RPMI8226 (cell line): ENCODE results near the gene LAMA4.

Experiments used
- DNase-seq: peaks from one replicate; pipeline ENCODE4 v3.0.0-alpha.2; 2015

Gene LAMA4

DNA sequence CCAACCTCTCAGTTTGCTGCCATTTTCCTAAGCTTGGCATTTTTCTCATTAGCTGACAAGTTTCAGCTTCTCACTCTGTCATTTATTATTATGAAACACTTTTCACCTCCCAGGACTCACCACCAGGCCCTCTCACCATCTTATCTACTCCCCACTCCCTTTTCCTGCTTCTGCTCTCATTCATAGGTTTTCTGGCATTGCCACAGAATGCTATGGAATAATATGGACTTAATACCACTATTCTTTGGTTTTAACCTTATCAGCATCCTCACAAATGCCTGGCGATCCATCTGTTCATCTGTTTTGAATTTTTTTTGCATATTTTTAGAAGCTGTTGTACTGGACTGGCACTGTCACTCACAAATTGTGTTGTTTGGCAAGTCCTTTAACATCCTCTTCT is 16.4 kb upstream of the LAMA4 start:
- DNase-seq, result no peak

DNA sequence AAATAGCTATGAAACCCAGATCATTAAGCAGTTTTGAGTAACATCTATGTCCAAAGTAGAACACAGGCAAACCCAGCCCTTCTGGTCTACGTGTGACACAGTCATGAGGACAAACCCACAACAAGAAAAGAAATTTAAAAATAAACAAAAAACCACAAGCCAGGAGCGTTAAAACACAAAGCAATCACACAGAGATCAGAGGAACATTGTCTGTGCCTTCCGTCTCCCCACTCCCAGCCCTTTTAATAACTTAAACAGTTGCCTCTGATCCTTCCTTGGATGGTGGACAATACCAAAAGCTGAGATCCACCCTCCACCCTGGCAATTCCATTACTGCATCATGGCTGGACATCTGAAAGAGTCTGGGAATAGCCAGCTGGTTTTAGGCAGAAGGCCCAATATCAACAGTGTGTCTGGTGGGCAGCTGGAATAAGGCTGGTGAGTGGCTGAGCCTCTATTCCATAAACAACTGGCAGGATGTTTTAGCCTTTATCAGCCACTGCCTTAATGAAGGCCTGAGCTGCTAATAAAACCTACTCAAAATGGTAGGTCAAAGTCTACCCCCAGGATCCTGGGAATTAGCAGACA is 15.7 kb upstream of the LAMA4 start:
- no peak for DNase-seq

DNA sequence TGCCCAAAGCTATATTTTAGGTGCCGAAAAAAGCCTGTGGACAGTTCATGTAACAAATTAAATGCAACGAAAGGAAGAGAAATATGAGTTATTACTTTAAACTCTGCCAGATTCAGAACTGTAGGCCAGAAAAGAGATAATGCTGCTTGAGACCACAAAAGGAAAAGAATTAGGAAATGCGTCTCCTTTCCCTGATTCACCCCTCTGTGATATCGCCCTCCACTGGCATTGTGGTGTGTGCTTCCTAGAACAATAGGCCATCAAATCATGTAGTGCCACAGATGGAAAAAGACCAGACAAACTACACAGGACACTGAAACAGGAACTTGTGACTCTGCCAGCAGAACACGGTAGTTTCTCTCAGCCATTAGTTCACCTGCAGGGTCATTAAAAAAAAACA is 14.7 kb upstream of the LAMA4 start:
- DNase-seq, result no peak

DNA sequence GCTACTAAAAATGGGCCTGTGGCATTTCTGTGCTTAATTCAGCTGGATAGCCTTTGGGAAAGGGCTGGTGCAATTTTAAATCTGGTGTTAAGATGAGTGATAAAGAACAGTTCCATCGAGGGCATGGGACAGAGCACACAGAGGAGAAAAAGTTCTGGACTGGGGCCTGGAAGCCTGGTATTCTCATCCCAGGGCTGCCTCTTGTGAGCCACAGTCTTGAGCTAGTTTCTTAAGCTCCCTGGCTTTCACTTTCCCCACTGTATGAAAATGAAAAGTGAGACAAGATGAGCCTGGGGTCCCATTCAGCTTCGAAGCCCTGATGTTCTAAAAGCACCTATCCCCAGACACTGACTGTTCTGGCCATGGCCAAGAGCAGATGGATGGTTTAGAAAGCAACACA is 14.3 kb upstream of the LAMA4 start:
- no peak for DNase-seq

DNA sequence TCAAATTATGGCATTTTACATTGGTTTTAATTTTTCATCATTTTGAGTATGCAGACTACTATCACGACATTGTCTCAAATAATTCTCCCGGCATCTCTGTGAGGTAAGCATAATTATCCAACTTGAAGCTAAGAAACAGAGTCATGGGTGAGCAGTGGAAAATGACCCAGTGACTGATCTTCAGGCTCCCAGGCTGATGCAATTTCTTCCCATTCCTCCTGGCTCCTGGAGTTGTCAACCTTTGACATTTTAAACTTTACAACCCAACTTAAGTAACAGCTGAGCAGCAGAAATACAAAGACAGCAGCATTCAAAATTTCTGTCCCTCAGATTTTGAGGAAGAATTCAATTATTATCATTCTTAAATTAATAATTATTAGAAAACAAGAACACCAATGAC is 13.7 kb upstream of the LAMA4 start:
- no peak for DNase-seq

DNA sequence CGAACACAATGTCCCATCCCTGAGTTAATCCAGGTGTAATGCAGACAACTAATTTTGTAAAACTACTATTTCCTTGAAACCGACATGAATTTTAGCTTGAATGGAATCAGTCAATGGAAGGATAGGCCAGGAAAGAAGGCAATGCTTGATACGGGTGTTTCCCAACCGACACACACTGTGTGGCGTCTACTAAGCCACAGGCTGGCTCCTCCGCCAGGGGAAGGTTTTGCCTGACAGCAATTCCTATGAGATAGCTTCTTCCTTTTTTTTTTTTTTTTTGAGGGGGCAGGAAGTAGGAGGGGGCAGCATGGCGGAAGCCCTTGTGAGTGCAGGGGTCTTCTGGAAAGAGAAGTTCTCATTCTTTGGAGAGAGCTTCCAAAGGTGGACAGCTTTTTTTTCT is 12.0 kb upstream of the LAMA4 start:
- DNase-seq, result no peak

DNA sequence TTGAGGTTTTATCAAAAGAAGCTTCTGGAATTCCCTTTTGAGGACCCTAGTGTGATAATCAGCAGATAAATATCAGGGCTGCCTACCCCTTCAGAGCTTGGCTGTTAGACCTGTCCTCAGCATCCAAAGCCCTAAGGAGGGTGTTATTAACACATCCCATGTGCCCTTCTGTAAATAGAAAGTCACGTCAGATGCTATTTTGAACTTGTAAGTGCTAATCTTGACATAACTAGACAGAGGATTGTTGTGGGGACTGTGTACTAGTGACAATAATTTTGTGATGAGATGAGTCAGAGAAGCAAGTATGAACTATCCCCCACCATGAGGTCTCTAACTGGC is 4.9 kb upstream of the LAMA4 start:
- DNase-seq, result no peak

DNA sequence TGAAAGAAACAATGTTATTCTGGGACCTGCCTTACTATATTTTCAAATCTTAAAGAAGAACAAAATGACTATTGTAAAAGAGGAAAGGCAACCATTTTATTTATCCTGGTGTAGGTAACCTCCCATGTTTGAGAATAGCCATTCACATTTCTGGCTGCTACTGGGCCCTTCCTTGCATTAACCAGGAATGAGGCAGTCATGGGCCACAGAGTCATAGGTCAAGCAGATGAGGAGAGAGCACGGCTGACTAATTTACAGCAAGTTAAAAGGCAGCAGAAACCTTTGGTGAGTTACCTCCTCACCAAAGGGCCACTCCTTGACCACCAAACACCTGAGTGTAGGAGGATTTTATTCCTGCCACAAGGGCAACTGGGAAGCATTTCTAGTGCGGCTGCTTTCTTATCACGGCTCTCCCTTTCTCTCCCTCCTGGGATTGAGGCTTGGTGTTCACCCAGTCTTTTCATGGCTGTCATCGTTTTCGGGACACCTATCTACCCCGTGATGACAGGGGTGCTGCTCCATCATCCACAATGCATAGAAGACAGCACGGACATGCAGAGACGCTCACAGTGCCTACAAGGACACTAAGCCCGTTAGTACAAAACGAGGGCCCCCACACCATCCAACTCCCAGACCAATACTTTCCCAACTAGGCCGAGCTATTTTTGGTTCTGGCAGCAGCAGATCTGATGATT is 4.4 kb upstream of the LAMA4 start:
- DNase-seq, result no peak

DNA sequence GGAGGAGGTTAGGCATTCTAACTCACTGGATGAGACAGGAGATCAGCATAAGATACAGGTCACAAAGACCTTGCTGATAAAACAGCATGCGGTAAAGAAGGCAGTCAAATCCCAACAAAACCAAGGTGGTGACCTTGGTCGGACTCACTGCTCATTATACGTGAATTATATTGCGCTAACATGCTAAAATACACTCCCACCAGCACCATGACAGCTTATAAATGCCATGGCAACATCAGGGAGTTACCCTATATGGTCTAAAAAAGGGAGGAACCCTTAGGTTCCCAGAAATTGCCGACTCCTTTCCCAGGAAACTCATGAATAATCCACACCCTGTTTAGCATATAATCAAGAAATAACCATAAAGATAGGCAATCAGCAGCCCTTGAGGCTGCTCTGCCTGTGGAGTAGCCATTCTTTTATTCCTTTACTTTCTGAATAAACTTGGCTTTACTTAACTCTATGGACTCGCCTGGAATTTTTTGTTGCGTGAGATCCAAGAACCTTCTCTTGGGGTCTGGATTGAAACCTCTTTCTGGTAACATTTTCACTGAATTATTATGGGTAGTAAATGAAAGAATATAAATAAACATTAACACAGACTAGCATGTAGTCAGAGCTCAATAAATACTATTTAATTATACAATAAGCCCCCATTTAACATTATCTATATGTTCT is 3.0 kb upstream of the LAMA4 start:
- no peak for DNase-seq

DNA sequence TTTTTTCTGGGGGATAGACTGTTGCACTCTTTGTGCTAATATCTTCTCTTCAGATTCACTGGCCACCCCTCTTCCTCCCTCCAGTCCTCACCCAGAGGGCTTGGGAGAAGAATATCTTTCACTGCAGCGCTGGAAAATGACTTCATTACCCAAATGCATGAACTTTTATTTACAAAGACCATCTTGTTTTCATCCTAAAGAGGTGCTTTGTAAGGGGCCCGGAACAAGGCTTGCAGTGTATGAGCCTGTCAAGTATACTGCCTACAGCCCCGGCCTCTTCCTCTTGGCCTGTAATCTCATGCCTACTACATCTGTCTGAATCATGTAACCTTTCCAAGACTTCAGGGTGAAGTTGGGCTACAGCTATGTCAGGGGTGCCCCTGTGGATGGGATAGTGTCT is 554 bp upstream of the LAMA4 start:
- DNase-seq, result no peak

DNA sequence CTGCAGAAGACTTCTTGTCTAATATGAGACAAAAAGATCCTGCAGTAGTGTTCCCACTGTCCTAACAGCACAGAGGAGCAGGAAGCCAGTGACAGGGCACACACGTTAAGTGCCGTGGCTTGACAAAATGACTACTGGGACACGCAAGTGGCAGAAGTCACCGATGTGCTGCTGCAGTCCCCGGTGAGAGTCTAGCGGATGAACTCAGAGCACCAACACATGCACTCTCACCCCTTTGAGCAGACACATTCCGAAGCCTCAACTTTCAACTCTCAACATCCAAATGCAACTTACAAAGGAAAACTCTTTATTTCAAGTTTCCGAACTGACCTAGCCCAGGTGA is 898 bp downstream of the LAMA4 start:
- no peak for DNase-seq

DNA sequence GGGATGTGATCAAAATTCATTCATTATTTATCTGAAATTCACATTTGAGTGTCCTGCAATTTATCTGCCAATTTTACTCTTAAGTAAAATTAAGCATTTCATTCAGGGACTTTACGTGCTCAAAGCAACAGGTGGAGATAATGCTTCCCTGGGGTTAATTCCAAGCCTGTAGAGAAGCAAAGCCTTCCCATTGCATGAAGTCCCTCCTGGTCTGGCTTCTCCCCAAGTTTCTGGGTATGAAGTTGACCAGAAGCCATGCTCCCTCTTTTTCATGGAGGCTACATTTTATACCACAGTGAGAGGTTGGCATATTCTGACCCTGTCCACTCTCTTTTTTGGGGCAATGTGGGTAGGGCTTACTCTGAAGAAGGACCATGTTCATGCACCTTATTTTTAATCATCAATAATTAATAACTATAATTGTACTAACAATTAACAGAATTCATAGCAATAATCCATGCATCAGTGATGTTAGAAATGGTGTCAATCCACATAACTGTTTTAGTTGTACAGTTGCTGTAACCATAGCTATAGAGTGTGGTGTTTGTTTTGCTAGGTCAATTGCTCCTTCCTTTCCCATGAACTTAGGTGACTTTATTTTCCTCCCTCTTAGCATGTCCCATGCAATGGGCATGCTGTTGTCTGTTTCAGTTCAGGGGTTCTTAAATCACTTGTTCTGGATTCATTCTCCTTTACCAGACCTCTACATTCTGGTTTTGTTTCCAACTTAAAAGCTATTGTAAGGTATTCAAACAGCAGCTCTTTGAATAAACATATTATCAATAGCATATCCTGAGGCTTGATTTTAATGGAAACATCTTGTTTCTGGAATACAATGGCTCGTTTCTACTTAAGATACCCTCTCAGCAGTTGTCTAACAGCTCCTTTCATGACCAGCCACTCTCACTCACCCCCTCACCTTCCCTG is 1.5 kb downstream of the LAMA4 start:
- no peak for DNase-seq

DNA sequence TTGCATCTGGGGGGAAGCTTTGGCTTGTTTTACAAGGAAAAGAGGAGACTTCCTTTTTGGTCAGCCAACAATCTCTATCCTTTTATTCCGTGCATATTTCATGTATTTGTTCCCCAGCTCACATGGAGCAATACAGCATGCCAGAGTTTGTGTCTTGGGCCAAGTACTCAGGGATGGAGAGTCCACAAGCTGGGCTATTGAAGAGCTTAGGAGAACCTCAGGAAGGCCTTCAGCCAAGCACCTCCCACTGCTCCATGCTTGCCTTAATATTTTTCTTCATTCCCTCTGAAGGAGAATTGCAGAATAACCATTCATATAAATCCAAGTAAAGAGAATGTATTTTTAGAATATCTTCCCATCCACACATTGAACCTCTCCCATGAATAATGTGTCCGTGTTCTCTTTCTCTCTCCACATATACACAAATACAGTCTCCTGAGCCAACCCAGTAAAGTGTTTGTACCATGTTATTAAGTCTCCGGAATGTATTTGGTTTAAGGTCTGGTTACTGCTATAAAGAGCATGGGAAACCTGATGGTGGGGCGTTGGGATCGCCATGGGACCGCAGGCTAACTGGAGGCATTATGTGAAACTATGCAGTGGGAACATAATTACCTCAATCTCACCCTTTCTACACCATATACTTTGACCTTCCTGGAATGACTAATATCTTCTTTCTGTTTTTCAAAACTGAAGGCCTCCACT is 3.0 kb downstream of the LAMA4 start:
- DNase-seq, result no peak

DNA sequence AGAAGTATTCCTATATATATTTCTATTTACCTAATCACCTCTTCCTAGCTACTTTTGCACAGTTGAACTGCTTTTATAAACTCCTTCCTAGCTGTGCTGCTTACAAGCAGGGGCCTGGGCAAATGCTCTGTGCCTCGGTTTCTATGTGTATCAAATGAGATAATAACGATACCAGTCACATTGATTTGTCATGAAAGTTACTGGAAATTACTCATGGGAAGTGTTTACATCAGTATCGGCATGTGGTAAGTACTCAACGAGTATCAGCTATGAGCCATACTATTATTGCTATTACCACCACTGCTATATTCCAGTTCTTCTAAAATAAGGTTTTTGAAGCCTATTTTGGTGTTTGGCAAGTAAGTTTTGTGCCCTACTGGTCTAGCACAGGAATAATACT is 4.9 kb downstream of the LAMA4 start:
- DNase-seq, result no peak

DNA sequence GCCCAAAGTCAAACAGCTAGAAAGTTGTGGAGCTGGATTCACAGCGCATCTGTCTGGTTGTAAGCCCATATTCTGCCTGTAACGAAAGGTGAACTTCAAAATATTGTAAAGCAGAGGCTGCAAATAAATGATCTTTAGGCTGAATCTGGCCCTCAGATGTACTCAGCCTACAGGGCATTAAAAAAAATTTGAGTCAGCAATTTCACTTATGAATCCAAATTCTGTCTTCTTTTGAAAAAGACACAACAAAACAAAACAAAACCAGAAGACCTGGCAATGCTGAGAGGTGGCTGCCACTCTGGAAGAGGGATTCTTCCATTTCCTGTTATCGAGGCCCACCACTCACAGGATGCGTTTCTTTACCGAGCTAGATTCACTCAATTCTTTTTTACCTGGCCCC is 7.1 kb downstream of the LAMA4 start:
- no peak for DNase-seq

DNA sequence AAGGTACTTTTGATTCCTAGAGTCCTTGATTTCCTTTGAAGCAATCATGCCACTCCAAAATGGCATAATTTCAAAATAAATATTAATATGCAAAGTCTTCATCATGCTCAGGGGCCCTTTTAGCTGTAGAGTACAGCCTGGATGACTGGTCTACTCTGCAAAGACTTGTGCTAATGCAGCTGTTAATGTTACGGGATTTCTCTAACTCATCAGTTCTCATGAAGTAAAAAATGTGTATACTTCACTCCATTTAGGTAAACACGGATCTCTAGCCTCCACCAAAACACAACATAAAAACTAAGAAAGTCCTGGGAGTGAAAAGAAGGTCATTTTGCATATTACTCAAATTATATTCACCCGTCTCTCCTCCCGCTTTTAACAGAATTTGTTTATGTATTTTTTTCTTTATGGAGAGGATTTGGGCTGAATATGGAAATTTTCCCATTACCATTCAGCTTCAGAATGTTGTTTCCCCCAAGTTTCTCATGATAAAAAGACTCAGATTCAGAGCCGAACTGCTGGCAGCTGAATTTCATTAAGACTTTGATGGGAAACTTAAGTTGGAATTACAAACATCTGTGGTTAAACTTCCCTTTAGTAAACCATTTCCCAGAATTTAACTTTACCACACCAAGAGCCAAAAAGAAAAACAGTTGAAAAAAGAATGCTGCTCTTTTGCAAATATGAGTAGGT is 8.7 kb downstream of the LAMA4 start:
- no peak for DNase-seq

DNA sequence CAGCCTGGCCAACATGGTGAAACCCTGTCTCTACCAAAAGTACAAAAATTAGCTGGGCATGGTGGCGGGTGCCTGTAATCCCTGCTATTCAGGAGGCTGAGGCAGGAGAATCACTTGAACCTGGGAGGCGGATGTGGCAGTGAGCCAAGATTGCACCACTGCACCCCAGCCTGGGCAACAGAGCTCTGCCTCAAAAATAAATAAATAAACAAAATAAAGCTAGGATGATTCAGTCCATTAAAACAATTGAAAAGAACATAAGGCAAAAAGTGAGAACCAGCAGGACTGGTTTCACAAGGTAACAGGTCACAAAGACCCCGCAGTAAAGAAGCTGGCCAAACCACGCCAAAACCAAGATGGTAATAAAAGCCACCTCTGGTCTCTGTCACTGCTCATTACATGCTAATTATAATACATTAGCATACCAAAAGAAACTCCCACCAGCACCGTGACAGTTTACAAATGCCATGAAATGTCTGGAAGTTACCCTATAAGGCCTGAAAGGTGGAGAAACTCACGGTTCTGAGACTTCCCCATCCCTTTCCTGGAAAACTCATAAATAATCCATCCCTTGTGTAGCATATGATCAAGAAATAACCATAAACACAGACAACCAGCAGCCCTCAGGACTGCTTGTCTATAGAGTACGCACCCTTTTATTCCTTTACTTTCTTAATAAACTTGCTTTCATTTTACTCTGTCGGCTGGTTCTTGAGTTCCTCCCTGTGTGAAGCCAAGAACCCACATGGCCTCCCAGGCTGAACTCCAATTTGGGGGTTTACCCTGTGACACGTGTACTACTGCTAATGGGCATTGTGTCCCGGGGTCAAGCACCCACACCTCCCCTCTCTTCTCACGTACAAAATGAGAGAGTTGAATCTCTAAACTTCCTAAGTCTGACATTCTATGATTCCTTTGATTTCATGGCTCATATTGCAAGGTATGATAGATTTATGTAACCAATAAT is 10.2 kb downstream of the LAMA4 start:
- no peak for DNase-seq

DNA sequence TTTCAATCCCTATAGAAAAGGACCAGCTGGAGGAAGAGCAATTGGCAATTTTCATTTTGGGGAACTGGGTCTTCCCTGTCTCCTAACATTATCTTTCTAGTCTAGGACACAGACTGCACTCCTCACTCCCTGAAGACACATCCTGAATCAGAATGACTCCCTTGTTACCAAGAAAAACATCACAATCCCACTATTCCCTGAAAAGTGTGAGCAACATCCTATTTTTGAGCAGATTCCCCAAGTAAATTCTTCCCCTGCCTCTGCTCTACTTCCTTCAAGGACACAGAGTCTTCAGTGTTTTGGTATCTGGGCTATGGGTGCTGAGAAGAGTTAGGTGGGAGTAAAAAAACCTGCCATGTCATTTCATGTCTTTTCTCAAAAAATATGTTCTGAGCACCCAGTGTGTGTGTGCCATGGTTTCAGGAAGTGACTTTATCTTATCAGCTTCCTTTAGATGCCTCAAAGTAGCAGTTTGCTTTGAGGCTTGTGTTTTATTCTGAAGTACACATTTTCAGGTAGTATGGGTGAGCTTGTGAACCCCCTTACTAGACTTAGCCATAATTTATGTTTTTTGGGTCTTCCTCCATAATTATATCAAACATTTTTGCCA is 12.4 kb downstream of the LAMA4 start:
- DNase-seq, result no peak

DNA sequence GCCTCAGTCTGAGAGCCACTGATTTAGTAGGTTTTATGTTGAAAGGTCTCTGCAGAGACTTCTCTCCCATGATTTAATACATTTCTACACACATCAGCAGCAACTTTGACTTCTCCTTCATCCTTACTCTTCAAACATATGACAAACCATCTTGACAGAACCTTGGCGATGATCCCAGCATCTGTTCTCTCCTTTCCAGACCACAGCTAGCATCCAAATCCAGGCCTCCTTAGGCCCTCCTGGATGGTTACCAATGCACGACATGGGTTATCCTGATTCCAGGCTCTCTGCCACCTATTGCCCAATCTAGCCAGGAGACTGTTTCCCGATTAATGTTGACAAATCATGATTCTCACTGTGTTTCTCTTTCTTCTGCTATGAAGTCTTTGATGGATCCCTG is 16.8 kb downstream of the LAMA4 start:
- no peak for DNase-seq

DNA sequence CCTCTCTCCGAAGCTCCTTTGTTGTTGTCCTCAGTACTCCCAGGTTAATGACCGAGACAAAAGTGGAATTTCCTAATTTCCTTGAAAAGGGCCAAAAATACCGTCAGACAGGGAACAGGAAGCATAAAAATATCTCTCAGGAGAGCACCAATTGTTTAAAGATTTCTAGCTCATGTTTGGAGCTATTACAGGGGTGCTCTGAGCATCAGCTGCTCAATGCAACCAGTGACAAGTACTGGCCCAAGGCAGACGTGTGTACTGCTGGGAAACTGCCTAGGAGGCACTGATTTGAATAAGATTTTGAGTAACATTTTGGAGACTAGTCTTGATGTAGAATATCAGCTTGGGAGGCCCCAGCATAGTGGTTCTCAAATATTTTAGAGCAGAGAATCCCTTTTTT is 17.3 kb downstream of the LAMA4 start:
- DNase-seq, result no peak

DNA sequence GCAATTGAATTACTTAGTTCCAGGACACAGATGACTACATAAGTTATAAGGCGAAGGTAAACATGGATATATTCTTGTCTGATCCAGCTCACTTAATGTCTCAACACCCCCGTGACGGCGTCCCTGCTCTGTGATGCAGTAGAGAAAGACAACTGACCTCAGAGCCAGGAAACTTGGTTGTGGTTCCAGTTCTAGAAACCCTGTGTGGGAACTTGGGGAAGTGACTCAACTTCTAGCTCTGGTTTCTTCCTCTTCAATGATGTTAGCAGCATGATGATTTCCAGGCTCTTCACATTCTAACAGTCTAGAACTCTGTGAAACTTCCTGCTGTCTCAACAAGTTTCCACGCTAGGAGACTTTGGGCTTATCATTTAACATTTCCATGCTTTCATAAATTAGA is 18.4 kb downstream of the LAMA4 start:
- no peak for DNase-seq
